Measurements from ENCODE around the gene SBSN. TPM values are rescaled to one million over a fixed set of nuclear protein-coding genes. Genes with fewer than 3 reads are reported as not detected.

The SBSN gene
- total RNA-seq, 1 donor from 2014 or later = 0.18 TPM

DNA sequence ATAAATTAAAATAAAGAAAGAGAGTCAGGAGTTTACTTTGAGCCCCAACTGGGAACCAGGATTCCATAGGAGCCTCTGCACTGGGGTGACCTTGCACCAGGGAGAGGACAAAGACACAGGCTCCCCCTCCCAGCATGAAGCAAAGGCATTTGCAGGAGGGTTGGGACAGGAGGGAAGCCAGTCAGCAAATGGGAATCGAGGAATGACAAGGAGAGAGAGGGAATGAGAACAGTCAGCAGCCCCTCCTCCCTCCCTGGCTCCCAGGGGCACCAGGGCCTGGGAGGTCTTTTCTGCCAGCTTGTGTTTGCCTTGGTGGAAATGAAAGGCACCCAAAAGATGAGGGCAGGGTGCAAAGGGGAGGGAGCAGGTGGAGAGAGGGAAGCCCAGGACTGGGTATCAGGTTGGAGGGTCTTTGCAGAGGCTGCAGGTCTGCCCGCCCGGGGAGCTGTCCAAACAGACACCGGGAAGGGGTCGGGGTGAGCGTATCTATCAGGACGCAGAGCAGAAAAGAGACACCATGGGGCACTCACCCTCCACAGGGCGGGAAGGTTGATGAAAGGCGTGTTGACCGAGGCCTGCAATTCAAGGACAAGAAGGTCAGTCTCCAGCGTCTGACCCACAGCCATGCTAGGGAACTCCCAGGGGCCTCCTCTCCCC, 3.8 kb downstream of the SBSN start:
- Mint-ChIP-seq H3K27ac (ENCODE audit: unreplicated experiment) (no peak overlapping the region), H3K4me1 (ENCODE audit: unreplicated experiment) (no peaks in the 10 kb centered on the region), H3K36me3 (ENCODE audit: low read depth, unreplicated experiment) (peaks cover 7% of the 10 kb centered on the region), H3K9me3 (ENCODE audit: unreplicated experiment) (no peaks in the 10 kb centered on the region), H3K27me3 (ENCODE audit: unreplicated experiment) (peaks cover 19% of the 10 kb centered on the region), H3K4me3 (ENCODE audit: unreplicated experiment) (no peak overlapping the region)
- no peak for DNase-seq (ENCODE audit: low spot score)
- no peak for TF ChIP-seq CTCF (IDR thresholded peaks at IDR 0.05; ENCODE audit: unreplicated experiment)

- no peaks in the 10 kb centered on the region for H3K9me3 Mint-ChIP-seq (ENCODE audit: unreplicated experiment)
- TF ChIP-seq CTCF (IDR thresholded peaks at IDR 0.05; ENCODE audit: unreplicated experiment) = no peak
- H3K4me3 Mint-ChIP-seq (ENCODE audit: unreplicated experiment) = no peak overlapping the region
- H3K27ac Mint-ChIP-seq (ENCODE audit: unreplicated experiment) = no peak overlapping the region
- peaks cover 23% of the 10 kb centered on the region for H3K27me3 Mint-ChIP-seq (ENCODE audit: unreplicated experiment)
- no peaks in the 10 kb centered on the region for H3K4me1 Mint-ChIP-seq (ENCODE audit: unreplicated experiment)
- no peak for DNase-seq (ENCODE audit: low spot score)
- H3K36me3 Mint-ChIP-seq (ENCODE audit: low read depth, unreplicated experiment) = peaks cover 3% of the 10 kb centered on the region
Observed at GRCh38 chr19:35522745-35523327, 5.3 kb downstream of the SBSN start.

GRCh38 chr19:35521124-35521743, 6.9 kb downstream of the SBSN start:
- no peak for TF ChIP-seq CTCF (IDR thresholded peaks at IDR 0.05; ENCODE audit: unreplicated experiment)
- H3K27ac Mint-ChIP-seq (ENCODE audit: unreplicated experiment) = no peak overlapping the region
- peaks cover 18% of the 10 kb centered on the region for H3K27me3 Mint-ChIP-seq (ENCODE audit: unreplicated experiment)
- no peaks in the 10 kb centered on the region for H3K4me1 Mint-ChIP-seq (ENCODE audit: unreplicated experiment)
- no peaks in the 10 kb centered on the region for H3K9me3 Mint-ChIP-seq (ENCODE audit: unreplicated experiment)
- H3K36me3 Mint-ChIP-seq (ENCODE audit: low read depth, unreplicated experiment) = no peaks in the 10 kb centered on the region
- no peak for DNase-seq (ENCODE audit: low spot score)
- no peak overlapping the region for H3K4me3 Mint-ChIP-seq (ENCODE audit: unreplicated experiment)

- Mint-ChIP-seq H3K27ac (ENCODE audit: unreplicated experiment) (no peak overlapping the region), H3K4me3 (ENCODE audit: unreplicated experiment) (no peak overlapping the region), H3K4me1 (ENCODE audit: unreplicated experiment) (no peaks in the 10 kb centered on the region), H3K9me3 (ENCODE audit: unreplicated experiment) (no peaks in the 10 kb centered on the region), H3K36me3 (ENCODE audit: low read depth, unreplicated experiment) (no peaks in the 10 kb centered on the region), H3K27me3 (ENCODE audit: unreplicated experiment) (peaks cover 17% of the 10 kb centered on the region)
- DNase-seq (ENCODE audit: low spot score) = no peak
- TF ChIP-seq CTCF (IDR thresholded peaks at IDR 0.05; ENCODE audit: unreplicated experiment) = no peak
Observed at GRCh38 chr19:35519291-35519690, 8.8 kb downstream of the SBSN start.

GRCh38 chr19:35518313-35518712, 9.8 kb downstream of the SBSN start:
- Mint-ChIP-seq H3K27ac (ENCODE audit: unreplicated experiment) (no peak overlapping the region), H3K27me3 (ENCODE audit: unreplicated experiment) (peaks cover 17% of the 10 kb centered on the region), H3K4me3 (ENCODE audit: unreplicated experiment) (no peak overlapping the region), H3K36me3 (ENCODE audit: low read depth, unreplicated experiment) (no peaks in the 10 kb centered on the region), H3K4me1 (ENCODE audit: unreplicated experiment) (no peaks in the 10 kb centered on the region), H3K9me3 (ENCODE audit: unreplicated experiment) (no peaks in the 10 kb centered on the region)
- no peak for TF ChIP-seq CTCF (IDR thresholded peaks at IDR 0.05; ENCODE audit: unreplicated experiment)
- DNase-seq (ENCODE audit: low spot score) = no peak

Measured in endothelial cell (in vitro differentiated cells).